PFSK-1 (cell line): Measurements from ENCODE around the gene TEKT5. TPM values are rescaled to one million over a fixed set of nuclear protein-coding genes. Genes with fewer than 3 reads are reported as not detected.
A peak's percentile ranks its signal among the peaks of the same experiment; 100 is the strongest.

Experiments
- FOXP2 ChIP-seq: optimal IDR thresholded peaks from 2 replicates; pipeline ENCODE3; 2011; ENCODE audit warnings: borderline replicate concordance, control low read depth, inconsistent platforms; ENCODE audit not compliant: insufficient read depth; ENCODE audit errors: extremely low read length, extremely low read depth
- POLR2AphosphoS5 ChIP-seq: IDR thresholded peaks from 2 replicates; pipeline ENCODE4 v1.6.1; 2012; ENCODE audit warnings: low read depth, mild to moderate bottlenecking, control low read depth, low read length, moderate library complexity
- SIN3A ChIP-seq: IDR thresholded peaks from 2 replicates; pipeline ENCODE4 v1.6.1; 2012; ENCODE audit warnings: mild to moderate bottlenecking, low read length, moderate library complexity, borderline replicate concordance; ENCODE audit not compliant: insufficient read depth
- TAF1 ChIP-seq: IDR thresholded peaks from 2 replicates; pipeline ENCODE4 v1.6.1; 2012; ENCODE audit warnings: low read length, control low read depth, borderline replicate concordance; ENCODE audit not compliant: insufficient read depth
- polyA plus RNA-seq: library from polyadenylated mRNA; unstranded; fragments of >200 nt; gene quantifications from one replicate; pipeline ENCODE4 v1.2.1, GENCODE V29; 2012; ENCODE audit warnings: low read depth, missing spikeins; ENCODE audit not compliant: insufficient read length
- TF ChIP-seq, protein P1 (sequence below), 2 experiments: IDR thresholded peaks; 2 replicates each; pipeline versions ENCODE4 v1.6.1 to v1.8.0; 2011 to 2012; ENCODE audit warnings: low read depth in 2 of 2, low read length in 2 of 2, control low read depth in 1 of 2, inconsistent platforms in 1 of 2, mild to moderate bottlenecking in 1 of 2, moderate library complexity in 1 of 2; ENCODE audit not compliant: insufficient read depth in 1 of 2

The TEKT5 gene
- polyA plus RNA-seq = not detected

- TF ChIP-seq, protein P1, sequence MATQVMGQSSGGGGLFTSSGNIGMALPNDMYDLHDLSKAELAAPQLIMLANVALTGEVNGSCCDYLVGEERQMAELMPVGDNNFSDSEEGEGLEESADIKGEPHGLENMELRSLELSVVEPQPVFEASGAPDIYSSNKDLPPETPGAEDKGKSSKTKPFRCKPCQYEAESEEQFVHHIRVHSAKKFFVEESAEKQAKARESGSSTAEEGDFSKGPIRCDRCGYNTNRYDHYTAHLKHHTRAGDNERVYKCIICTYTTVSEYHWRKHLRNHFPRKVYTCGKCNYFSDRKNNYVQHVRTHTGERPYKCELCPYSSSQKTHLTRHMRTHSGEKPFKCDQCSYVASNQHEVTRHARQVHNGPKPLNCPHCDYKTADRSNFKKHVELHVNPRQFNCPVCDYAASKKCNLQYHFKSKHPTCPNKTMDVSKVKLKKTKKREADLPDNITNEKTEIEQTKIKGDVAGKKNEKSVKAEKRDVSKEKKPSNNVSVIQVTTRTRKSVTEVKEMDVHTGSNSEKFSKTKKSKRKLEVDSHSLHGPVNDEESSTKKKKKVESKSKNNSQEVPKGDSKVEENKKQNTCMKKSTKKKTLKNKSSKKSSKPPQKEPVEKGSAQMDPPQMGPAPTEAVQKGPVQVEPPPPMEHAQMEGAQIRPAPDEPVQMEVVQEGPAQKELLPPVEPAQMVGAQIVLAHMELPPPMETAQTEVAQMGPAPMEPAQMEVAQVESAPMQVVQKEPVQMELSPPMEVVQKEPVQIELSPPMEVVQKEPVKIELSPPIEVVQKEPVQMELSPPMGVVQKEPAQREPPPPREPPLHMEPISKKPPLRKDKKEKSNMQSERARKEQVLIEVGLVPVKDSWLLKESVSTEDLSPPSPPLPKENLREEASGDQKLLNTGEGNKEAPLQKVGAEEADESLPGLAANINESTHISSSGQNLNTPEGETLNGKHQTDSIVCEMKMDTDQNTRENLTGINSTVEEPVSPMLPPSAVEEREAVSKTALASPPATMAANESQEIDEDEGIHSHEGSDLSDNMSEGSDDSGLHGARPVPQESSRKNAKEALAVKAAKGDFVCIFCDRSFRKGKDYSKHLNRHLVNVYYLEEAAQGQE (IDR thresholded peaks at IDR 0.05; ENCODE audit: insufficient read depth in 1 of 2, low read depth in 2 of 2, low read length in 2 of 2) = no peak
- TF ChIP-seq FOXP2 (no peak), SIN3A (no peak), POLR2AphosphoS5 (no peak), TAF1 (no peak)
Observed at GRCh38 chr16:10694830-10695229, at the start of gene TEKT5. Gene TEKT5, minus strand, starts transcription at chr16:10694930. Its CDS starts 57 bp downstream, at chr16:10694873.

- TF ChIP-seq SIN3A = no peak
- TF ChIP-seq TAF1 = peak; percentile 70; the same call in 1 of the 2 replicates
- TF ChIP-seq, protein P1 (IDR thresholded peaks at IDR 0.05; ENCODE audit: insufficient read depth in 1 of 2, low read depth in 2 of 2, low read length in 2 of 2) = no peak
- TF ChIP-seq FOXP2 = peak; percentile 33
- TF ChIP-seq POLR2AphosphoS5 = peak; percentile 85
Observed at GRCh38 chr16:10743610-10744369, 49.1 kb upstream of the TEKT5 start, which contains the start of gene NUBP1. Gene NUBP1, plus strand, starts transcription at chr16:10743842. Its CDS starts 22 bp downstream, at chr16:10743864.

DNA sequence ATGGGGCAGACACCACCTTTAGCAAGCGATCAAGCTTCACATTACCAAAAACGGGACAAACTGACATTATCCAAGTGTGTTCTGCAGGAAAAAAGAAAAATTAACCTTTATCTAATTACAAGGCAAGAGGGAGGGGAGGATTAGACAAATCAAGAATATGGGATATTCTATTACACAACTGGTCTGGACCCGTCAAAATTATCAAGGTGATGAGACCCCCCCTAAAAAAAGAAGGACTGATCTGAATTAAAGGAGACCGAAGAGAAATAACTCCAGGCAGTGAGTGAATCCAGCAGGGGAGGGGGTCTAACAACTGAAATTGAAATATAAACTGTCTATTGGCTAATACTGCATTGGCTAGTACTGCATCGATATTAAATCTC is 48.5 kb upstream of the TEKT5 start:
- TF ChIP-seq TAF1 (no peak), SIN3A (no peak), FOXP2 (no peak), POLR2AphosphoS5 (no peak)
- TF ChIP-seq, protein P1 (IDR thresholded peaks at IDR 0.05; ENCODE audit: insufficient read depth in 1 of 2, low read depth in 2 of 2, low read length in 2 of 2) = no peak

DNA sequence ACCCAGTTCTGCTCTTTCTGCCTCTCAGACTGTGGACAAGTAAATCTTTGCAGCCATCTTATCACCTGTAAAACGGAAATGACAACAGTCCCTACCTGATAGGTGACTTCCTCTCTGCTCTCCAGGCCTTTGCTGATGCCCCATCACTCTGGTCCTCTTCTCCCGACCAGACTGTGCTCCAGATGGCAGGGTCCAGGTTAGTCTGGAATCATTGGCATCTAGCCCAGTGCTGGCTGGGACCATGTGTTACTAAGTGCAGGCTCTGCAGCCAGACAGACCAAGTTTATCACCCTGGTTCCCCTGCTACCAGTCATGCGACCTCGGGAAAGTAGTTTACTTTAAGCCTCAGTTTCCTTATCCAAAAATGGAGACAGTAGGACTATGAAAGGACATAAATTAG is 47.1 kb upstream of the TEKT5 start:
- TF ChIP-seq, protein P1 (IDR thresholded peaks at IDR 0.05; ENCODE audit: insufficient read depth in 1 of 2, low read depth in 2 of 2, low read length in 2 of 2) = no peak
- no peak for TF ChIP-seq POLR2AphosphoS5
